ENCODE data around the gene STK16. TPM values are rescaled to one million over a fixed set of nuclear protein-coding genes. Genes with fewer than 3 reads are reported as not detected.

The STK16 gene
- total RNA-seq, 2 donors from 2014 or later = 30.1 to 35.8 TPM

DNA sequence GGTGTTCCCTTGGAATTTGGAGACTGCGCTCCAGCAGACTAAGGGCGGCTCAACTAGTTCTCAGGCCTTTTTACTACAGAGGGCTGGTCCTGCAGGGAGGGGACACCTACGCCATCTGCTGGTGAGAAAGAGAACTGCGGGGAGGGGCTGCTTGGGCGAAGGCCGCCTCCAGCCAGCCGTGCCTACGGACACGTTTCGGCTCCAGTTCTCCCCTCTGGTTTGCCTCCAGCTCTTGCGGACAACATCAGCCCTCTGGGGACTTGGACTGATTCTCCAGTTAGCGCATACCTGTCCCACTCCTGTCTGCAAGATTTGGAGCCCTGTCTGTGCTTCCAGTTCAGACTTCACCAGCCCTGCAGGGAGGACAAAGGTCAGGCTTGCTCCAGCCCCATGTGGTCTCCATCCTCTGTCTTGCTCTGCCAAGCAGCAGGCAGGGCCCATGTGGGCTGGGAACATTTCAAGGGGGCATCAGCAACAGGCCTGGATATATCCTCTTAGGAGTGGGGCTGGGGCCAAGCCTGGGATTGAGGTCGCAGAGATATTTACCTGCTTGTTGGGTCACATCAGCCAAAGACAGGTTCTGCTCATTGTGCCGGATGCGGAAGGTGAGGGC, 53.6 kb downstream of the STK16 start:
- H3K9ac ChIP-seq (ENCODE audit: low read depth in 2 of 2, low read length in 2 of 2) = no peak overlapping the region
- intact Hi-C loops (cut with DNase I) = loop anchor here (5.0 to 10.0 kb wide), 2 partner anchors 74 to 242 kb away; partner anchors contain the start of genes ANKZF1 and ATG9A

DNA sequence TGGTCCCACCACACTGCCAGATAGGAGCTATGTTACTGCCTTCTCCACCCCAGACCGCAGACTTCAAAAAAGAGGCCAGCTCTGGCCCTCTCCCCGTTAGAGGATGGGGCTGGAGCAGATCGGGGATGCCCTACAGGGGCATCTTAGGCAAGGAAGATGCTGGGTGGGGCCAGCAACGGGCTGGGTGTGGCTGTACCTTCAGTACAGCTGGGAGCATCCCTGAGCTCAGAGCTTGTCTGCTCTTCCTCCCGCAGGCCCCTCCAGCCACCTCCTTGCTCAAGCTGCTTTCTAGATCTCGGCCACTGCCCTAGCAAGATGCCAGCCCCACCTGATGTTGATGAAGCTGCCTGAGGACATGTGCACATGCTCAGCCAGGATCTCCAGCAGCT, 54.1 kb downstream of the STK16 start:
- no peak overlapping the region for H3K9ac ChIP-seq (ENCODE audit: low read depth in 2 of 2, low read length in 2 of 2)
- H3K9me3 ChIP-seq = no peaks in the 10 kb centered on the region
- intact Hi-C loops (cut with DNase I) = loop anchor here (5.0 to 10.0 kb wide), 2 partner anchors 75 to 242 kb away; partner anchors contain the start of genes ANKZF1 and ATG9A
- no peaks in the 10 kb centered on the region for H3K36me3 ChIP-seq
- H3K27me3 ChIP-seq = peaks cover 6% of the 10 kb centered on the region
- DNase-seq = no peak
- H3K27ac ChIP-seq = no peak overlapping the region
- H3K4me3 ChIP-seq = no peak overlapping the region
- no peaks in the 10 kb centered on the region for H3K4me1 ChIP-seq
- TF ChIP-seq, protein P1, sequence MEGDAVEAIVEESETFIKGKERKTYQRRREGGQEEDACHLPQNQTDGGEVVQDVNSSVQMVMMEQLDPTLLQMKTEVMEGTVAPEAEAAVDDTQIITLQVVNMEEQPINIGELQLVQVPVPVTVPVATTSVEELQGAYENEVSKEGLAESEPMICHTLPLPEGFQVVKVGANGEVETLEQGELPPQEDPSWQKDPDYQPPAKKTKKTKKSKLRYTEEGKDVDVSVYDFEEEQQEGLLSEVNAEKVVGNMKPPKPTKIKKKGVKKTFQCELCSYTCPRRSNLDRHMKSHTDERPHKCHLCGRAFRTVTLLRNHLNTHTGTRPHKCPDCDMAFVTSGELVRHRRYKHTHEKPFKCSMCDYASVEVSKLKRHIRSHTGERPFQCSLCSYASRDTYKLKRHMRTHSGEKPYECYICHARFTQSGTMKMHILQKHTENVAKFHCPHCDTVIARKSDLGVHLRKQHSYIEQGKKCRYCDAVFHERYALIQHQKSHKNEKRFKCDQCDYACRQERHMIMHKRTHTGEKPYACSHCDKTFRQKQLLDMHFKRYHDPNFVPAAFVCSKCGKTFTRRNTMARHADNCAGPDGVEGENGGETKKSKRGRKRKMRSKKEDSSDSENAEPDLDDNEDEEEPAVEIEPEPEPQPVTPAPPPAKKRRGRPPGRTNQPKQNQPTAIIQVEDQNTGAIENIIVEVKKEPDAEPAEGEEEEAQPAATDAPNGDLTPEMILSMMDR (IDR thresholded peaks at IDR 0.05) = no peak

More for the DNA sequence above, 53.6 kb downstream of the STK16 start:
- DNase-seq = peak; percentile 93
- TF ChIP-seq, protein P1 (IDR thresholded peaks at IDR 0.05) = peak; percentile 100
- H3K4me3 ChIP-seq = no peak overlapping the region
- no peaks in the 10 kb centered on the region for H3K9me3 ChIP-seq
- no peak overlapping the region for H3K27ac ChIP-seq
- peaks cover 6% of the 10 kb centered on the region for H3K27me3 ChIP-seq
- H3K36me3 ChIP-seq = no peaks in the 10 kb centered on the region
- no peaks in the 10 kb centered on the region for H3K4me1 ChIP-seq

Small RNA genes within 50 kb of the gene (microRNA-seq; reads per million reads assigned to microRNA genes)
- gene MIR153-1 = not detected

Other genes starting within 250 kb of the STK16 start
- 1 to 10 TPM in 1 of 2 donors, under 1 TPM in 1; 0.05 to 1.6 TPM for gene CFAP65, start 204.0 kb upstream of the STK16 start, total RNA-seq
- 100 to 1,000 TPM in 1 of 2 donors, 10 to 100 TPM in 1; 82.2 to 103 TPM for gene IHH, start 184.6 kb upstream of the STK16 start, total RNA-seq
- gene NHEJ1, start 84.7 kb upstream of the STK16 start, total RNA-seq = 10 to 100 TPM; 30.7 to 51.1 TPM
- gene SLC23A3, start 75.5 kb upstream of the STK16 start, total RNA-seq = 10 to 100 TPM in 1 of 2 donors, 1 to 10 TPM in 1; 4.7 to 13.8 TPM
- gene CNPPD1, start 68.6 kb upstream of the STK16 start, total RNA-seq = 10 to 100 TPM; 80.7 to 98.2 TPM
- gene RETREG2, start 67.2 kb upstream of the STK16 start, total RNA-seq = 100 to 1,000 TPM in 1 of 2 donors, 10 to 100 TPM in 1; 94.4 to 116 TPM
- 10 to 100 TPM; 65.5 to 74.6 TPM for gene ZFAND2B, start 38.7 kb upstream of the STK16 start, total RNA-seq
- gene ABCB6, start 26.5 kb upstream of the STK16 start, total RNA-seq = 10 to 100 TPM; 16.9 to 27.1 TPM
- 10 to 100 TPM; 56.4 to 63.8 TPM for gene ATG9A, start 15.8 kb upstream of the STK16 start, total RNA-seq
- 10 to 100 TPM; 56.7 to 67.1 TPM for gene ANKZF1, start 15.7 kb upstream of the STK16 start, total RNA-seq
- gene GLB1L, start within 50 bp of the STK16 start, total RNA-seq = 1 to 10 TPM; 2.1 to 2.5 TPM
- not detected for gene TUBA4B, start 7.8 kb downstream of the STK16 start, total RNA-seq
- gene TUBA4A, start 8.4 kb downstream of the STK16 start, total RNA-seq = 100 to 1,000 TPM in 1 of 2 donors, 10 to 100 TPM in 1; 68.4 to 149 TPM
- gene DNAJB2, start 33.9 kb downstream of the STK16 start, total RNA-seq = 10 to 100 TPM; 65.8 to 71.1 TPM
- 1 to 10 TPM; 1.9 to 2.0 TPM for gene PTPRN, start 63.9 kb downstream of the STK16 start, total RNA-seq
- gene RESP18, start 87.3 kb downstream of the STK16 start, total RNA-seq = not detected
- 10 to 100 TPM; 96.1 to 96.7 TPM for gene DNPEP, start 142.4 kb downstream of the STK16 start, total RNA-seq
- gene DES, start 172.9 kb downstream of the STK16 start, total RNA-seq = 100 to 1,000 TPM in 1 of 2 donors, 10 to 100 TPM in 1; 24.0 to 917 TPM
- 10 to 100 TPM in 1 of 2 donors, 1 to 10 TPM in 1; 6.2 to 19.3 TPM for gene SPEG, start 189.4 kb downstream of the STK16 start, total RNA-seq